Keratinocyte (primary cell): ENCODE data around the gene NUP153. TPM values are rescaled to one million over a fixed set of nuclear protein-coding genes. Genes with fewer than 3 reads are reported as not detected.
A peak's percentile ranks its signal among the peaks of the same experiment; 100 is the strongest.

Source experiments
- DNase-seq: peaks from one replicate; pipeline ENCODE4 v3.0.0-alpha.2; 2011; ENCODE audit warnings: low read depth, missing footprints, low spot score
- FAIRE-seq: peaks from 2 replicates; lab custom pipeline; 2011; peaks lifted over from hg19 to GRCh38; lab: Jason Lieb, UNC
- H2AFZ ChIP-seq: 2 replicates; pipeline ENCODE4 v1.6.0; 2012; ENCODE audit warnings: low read length, control low read depth, inconsistent platforms; ENCODE audit not compliant: control insufficient read depth
- H3K27ac ChIP-seq: 2 replicates; pipeline ENCODE4 v1.5.1; 2011; ENCODE audit warnings: low read length; ENCODE audit not compliant: control insufficient read depth, insufficient read depth
- H3K27me3 ChIP-seq: 3 replicates; pipeline ENCODE4 v1.6.0; 2011; ENCODE audit warnings: low read length; ENCODE audit not compliant: control insufficient read depth, insufficient read depth; ENCODE audit errors: extremely low read depth
- H3K36me3 ChIP-seq, 2 experiments: 2 replicates in 1 of 2; 3 replicates in 1 of 2; pipeline ENCODE4 v1.5.1; 2011; ENCODE audit warnings: low read length in 2 of 2, mild to moderate bottlenecking in 1 of 2; ENCODE audit not compliant: control insufficient read depth in 2 of 2, insufficient read depth in 2 of 2; ENCODE audit errors: extremely low read depth in 1 of 2
- H3K4me1 ChIP-seq: 3 replicates; pipeline ENCODE4 v1.5.1; 2011; ENCODE audit warnings: low read length; ENCODE audit not compliant: control insufficient read depth, insufficient read depth; ENCODE audit errors: extremely low read depth
- H3K4me2 ChIP-seq: 3 replicates; pipeline ENCODE4 v1.6.0; 2011; ENCODE audit warnings: low read depth, low read length; ENCODE audit not compliant: control insufficient read depth, insufficient read depth; ENCODE audit errors: extremely low read depth
- H3K4me3 ChIP-seq, 3 experiments: fragments of 200-600 bp in 1 of 3; sonication (generic) in 1 of 3; 2 replicates in 2 of 3; 3 replicates in 1 of 3; pipeline ENCODE4 v1.5.1; 2011 to 2016; ENCODE audit warnings: low read length in 3 of 3, mild to moderate bottlenecking in 3 of 3, control low read depth in 2 of 3, inconsistent platforms in 1 of 3, low read depth in 1 of 3, mixed read lengths in 1 of 3, mixed run types in 1 of 3, moderate library complexity in 1 of 3; ENCODE audit not compliant: control insufficient read depth in 2 of 3, insufficient read depth in 2 of 3; ENCODE audit errors: extremely low read depth in 1 of 3
- H3K79me2 ChIP-seq: 2 replicates; pipeline ENCODE4 v1.6.0; 2012; ENCODE audit warnings: low read length; ENCODE audit not compliant: control insufficient read depth, insufficient read depth
- H3K9ac ChIP-seq: 3 replicates; pipeline ENCODE4 v1.6.0; 2011; ENCODE audit warnings: low read length; ENCODE audit not compliant: control insufficient read depth, insufficient read depth; ENCODE audit errors: extremely low read depth
- H3K9me1 ChIP-seq: 3 replicates; pipeline ENCODE4 v1.6.0; 2011; ENCODE audit warnings: low read length; ENCODE audit not compliant: control insufficient read depth, insufficient read depth; ENCODE audit errors: extremely low read depth
- H3K9me3 ChIP-seq: 2 replicates; pipeline ENCODE4 v1.5.1; 2012; ENCODE audit warnings: low read depth, low read length; ENCODE audit not compliant: control insufficient read depth
- H4K20me1 ChIP-seq: 3 replicates; pipeline ENCODE4 v1.6.0; 2011; ENCODE audit warnings: low read length; ENCODE audit not compliant: control insufficient read depth, insufficient read depth; ENCODE audit errors: extremely low read depth
- EZH2 ChIP-seq: IDR thresholded peaks from one replicate; pipeline ENCODE4 v1.6.1; 2012; ENCODE audit warnings: inconsistent platforms, mild to moderate bottlenecking, low read length, moderate library complexity
- dilution Hi-C: fragments of 300-500 bp; cut with MboI; formaldehyde crosslinking; loops from one replicate; pipeline ENCODE4 v1.7.0; 2020; ENCODE audit warnings: low sequenced_read_pairs; ENCODE audit not compliant: extremely low pct_ligation_motif_present
- polyA plus RNA-seq, 5 experiments: library from polyadenylated mRNA; depleted of rRNA in 3 of 5; stranded (reverse) in 3 of 5; stranded (forward) in 1 of 5; unstranded in 1 of 5; fragments of >200 nt; gene quantifications; 1 replicate in 1 of 5; 2 replicates in 3 of 5; 3 replicates in 1 of 5; pipeline versions ENCODE4 v1.2.1 to v1.2.3, GENCODE V29; 2011 to 2012; ENCODE audit warnings: missing spikeins in 2 of 5, low read depth in 1 of 5, low replicate concordance in 1 of 5
- TF ChIP-seq, protein P1 (sequence below), 3 experiments: IDR thresholded peaks in 1 of 3; conservative IDR thresholded peaks in 1 of 3; optimal IDR thresholded peaks in 1 of 3; 2 replicates in 2 of 3; 3 replicates in 1 of 3; pipeline versions ENCODE3 to v1.5.1; 2011; ENCODE audit warnings: low read length in 3 of 3, mild to moderate bottlenecking in 3 of 3, moderate library complexity in 2 of 3, control low read depth in 1 of 3, inconsistent platforms in 1 of 3; ENCODE audit not compliant: insufficient read depth in 2 of 3; ENCODE audit errors: extremely low read depth in 1 of 3

Gene NUP153
- polyA plus RNA-seq, 1 donor (not counting 4 experiments of a cell fraction or from before 2014, with no cell fraction given): 27.6 TPM

DNA sequence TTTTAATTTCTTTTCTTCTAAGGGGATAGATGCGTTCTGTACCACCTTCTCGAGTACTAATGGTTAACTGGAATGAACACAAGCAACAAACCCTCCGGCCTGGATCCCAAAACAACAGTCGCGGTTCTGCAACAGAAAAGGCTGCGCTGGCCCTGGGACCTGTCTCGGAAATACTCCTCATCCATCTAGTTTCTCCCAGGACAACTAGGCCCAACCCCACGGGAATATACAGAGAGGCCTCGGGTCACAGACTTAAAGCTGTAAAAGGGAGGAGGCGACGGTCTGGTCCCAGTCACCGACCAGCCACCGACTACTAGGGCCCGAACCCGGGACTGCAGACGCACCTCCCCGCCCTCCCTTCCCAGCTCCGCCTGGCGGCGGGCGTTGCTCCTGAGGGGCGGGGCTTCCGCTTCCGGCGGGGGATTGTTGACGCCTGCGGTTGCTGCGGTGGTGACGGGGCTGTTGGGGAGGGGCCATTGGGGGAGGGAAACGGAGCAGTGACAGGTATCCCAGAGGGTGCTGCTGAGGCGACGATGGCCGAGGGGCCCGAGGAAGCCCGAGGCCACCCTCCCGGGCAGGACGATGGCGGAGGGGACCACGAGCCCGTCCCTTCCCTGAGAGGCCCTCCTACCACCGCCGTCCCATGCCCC is 106.7 kb downstream of the NUP153 start, which contains the start of gene FAM8A1:
Gene FAM8A1 (plus strand): TSS at position 426 of the 650 bp plus-strand sequence. CDS start 108 bp downstream, at position 534.
- H2AFZ ChIP-seq: peak within 1 kb of the TSS; percentile 94
- DNase-seq (peak; percentile 33), FAIRE-seq (peak; percentile 79)
- H3K9ac ChIP-seq: peak within 1 kb of the TSS; percentile 69
- H3K9me3 ChIP-seq: no peaks in the 10 kb centered on the region
- no peaks in the 10 kb centered on the region for H3K9me1 ChIP-seq
- no peaks in the 10 kb centered on the region for H3K36me3 ChIP-seq
- no peaks in the 10 kb centered on the region for H3K79me2 ChIP-seq
- no peak for TF ChIP-seq EZH2
- TF ChIP-seq, protein P1, sequence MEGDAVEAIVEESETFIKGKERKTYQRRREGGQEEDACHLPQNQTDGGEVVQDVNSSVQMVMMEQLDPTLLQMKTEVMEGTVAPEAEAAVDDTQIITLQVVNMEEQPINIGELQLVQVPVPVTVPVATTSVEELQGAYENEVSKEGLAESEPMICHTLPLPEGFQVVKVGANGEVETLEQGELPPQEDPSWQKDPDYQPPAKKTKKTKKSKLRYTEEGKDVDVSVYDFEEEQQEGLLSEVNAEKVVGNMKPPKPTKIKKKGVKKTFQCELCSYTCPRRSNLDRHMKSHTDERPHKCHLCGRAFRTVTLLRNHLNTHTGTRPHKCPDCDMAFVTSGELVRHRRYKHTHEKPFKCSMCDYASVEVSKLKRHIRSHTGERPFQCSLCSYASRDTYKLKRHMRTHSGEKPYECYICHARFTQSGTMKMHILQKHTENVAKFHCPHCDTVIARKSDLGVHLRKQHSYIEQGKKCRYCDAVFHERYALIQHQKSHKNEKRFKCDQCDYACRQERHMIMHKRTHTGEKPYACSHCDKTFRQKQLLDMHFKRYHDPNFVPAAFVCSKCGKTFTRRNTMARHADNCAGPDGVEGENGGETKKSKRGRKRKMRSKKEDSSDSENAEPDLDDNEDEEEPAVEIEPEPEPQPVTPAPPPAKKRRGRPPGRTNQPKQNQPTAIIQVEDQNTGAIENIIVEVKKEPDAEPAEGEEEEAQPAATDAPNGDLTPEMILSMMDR (optimal IDR thresholded peaks at IDR 0.05 in 1 of 3, IDR thresholded peaks at IDR 0.05 in 1 of 3, conservative IDR thresholded peaks at IDR 0.05 in 1 of 3; ENCODE audit: extremely low read depth in 1 of 3, insufficient read depth in 2 of 3, low read length in 3 of 3): peak in 2 of 3 experiments; percentile 11 to 75
- no peaks in the 10 kb centered on the region for H4K20me1 ChIP-seq
- peak within 1 kb of the TSS; percentile 65 for H3K4me2 ChIP-seq
- H3K4me1 ChIP-seq: peaks cover 3% of the 10 kb centered on the region
- H3K4me3 ChIP-seq: peak within 1 kb of the TSS; percentile 60 to 83 (median 67)
- H3K27me3 ChIP-seq: no peaks in the 10 kb centered on the region
- dilution Hi-C loops: loop anchor here (25.0 kb wide), 1 partner anchor 438 kb away; no protein-coding TSS in a partner anchor
- H3K27ac ChIP-seq: peak within 1 kb of the TSS; percentile 47

DNA sequence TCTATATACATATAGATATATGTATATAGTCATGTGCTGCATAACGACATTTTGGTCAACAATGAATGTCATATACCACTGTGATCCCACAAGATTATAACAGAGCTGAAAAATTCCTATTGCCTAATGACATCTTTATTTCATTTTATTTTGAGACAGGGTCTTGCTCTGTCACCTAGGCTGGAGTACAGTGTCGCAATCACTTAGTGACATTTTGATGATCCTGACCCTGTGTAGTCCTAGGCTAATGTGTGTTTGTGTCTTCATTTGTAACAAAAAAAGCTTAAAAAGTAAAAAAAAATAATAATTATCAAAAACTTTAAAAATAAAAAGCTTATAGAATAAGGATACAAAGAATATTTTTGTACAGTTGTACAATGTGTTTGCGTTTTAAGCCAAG is 110.6 kb downstream of the NUP153 start:
- H3K4me1 ChIP-seq: no peaks in the 10 kb centered on the region
- dilution Hi-C loops: loop anchor here (25.0 kb wide), 1 partner anchor 434 kb away; no protein-coding TSS in a partner anchor

More for the DNA sequence above, 110.6 kb downstream of the NUP153 start:
- H3K27ac ChIP-seq: no peak overlapping the region
- no peaks in the 10 kb centered on the region for H3K79me2 ChIP-seq
- H3K9me1 ChIP-seq: no peaks in the 10 kb centered on the region
- no peak overlapping the region for H2AFZ ChIP-seq
- no peaks in the 10 kb centered on the region for H3K36me3 ChIP-seq
- no peaks in the 10 kb centered on the region for H3K9me3 ChIP-seq
- H3K9ac ChIP-seq: no peak overlapping the region
- no peak overlapping the region for H3K4me2 ChIP-seq
- H4K20me1 ChIP-seq: no peaks in the 10 kb centered on the region
- TF ChIP-seq, protein P1 (optimal IDR thresholded peaks at IDR 0.05 in 1 of 3, IDR thresholded peaks at IDR 0.05 in 1 of 3, conservative IDR thresholded peaks at IDR 0.05 in 1 of 3; ENCODE audit: extremely low read depth in 1 of 3, insufficient read depth in 2 of 3, low read length in 3 of 3): no peak
- no peak for TF ChIP-seq EZH2
- no peak for FAIRE-seq
- DNase-seq: no peak
- no peak overlapping the region for H3K4me3 ChIP-seq
- H3K27me3 ChIP-seq: no peaks in the 10 kb centered on the region
